Measurements from ENCODE around the gene VSTM5.

VSTM5 gene

GRCh38 chr11:93843906-93844305 is 6.5 kb downstream of the VSTM5 start:
- DNase-seq (ENCODE audit: extremely low read depth in 1 of 2, low read depth in 1 of 2), result no peak

DNA sequence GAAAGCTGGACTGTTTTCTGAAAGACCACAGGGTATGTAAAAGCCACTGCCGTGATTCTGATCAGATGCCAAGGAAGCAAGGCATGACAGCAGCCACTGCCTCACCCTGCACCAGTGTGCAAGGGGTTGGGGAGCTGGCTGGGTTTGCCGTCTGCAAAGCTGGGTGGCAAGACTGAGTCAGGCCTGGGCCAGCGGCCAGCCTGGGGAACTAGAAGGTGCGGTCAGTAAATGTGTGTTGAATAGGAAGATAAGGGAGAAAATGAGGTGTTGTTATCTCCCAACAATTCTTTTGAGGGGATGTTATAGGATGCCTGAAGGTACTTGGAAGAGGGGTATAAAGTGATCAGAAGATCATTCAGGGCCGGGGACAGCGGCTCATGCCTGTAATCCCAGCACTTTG is 8.0 kb downstream of the VSTM5 start:
- no peak for DNase-seq (ENCODE audit: extremely low read depth in 1 of 2, low read depth in 1 of 2)

- DNase-seq (ENCODE audit: extremely low read depth in 1 of 2, low read depth in 1 of 2), result no peak
These were observed 8.4 kb downstream of the VSTM5 start for GRCh38 chr11:93842034-93842433.

DNA sequence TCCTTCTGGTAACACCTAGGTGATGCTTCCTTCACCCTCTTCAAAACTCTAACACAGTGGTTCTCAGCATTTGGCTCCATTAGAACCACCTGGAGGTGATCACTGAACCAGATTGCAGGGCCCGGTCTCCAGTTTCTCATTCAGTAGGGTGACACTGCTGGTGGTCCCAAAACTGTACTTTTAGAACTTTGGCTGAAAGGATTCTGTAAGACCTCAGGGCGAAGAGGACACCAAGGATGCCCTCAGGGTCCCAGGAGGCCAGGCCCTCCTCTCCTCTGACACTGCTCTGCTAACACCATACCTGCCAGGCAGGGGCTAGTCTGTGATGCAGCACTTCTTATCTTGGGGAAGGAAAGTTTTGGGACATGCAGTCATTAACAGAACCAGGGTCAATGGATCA is 9.0 kb downstream of the VSTM5 start:
- DNase-seq (ENCODE audit: extremely low read depth in 1 of 2, low read depth in 1 of 2), result no peak

- no peak for DNase-seq (ENCODE audit: extremely low read depth in 1 of 2, low read depth in 1 of 2)
These were observed 9.4 kb downstream of the VSTM5 start for GRCh38 chr11:93840981-93841380.

DNA sequence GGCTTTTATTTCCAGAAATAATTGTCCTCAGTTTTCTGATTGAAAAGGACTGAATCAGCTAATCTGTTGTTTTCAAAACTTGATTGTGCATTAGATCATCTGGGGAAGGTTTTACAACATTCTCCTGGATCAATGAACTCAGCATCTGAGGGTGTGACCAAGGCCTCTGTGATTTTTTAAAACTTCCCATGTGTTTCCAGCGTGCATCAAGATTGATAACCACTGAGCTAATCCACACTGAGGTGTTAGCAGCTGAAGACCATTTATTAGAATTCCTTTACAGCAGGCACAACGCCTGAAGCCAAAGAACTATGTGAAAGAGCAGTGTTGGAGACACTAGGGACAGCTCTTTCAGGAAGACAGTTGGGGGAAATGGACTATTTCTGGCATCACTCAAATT is 10.2 kb downstream of the VSTM5 start:
- no peak for DNase-seq (ENCODE audit: extremely low read depth in 1 of 2, low read depth in 1 of 2)

DNA sequence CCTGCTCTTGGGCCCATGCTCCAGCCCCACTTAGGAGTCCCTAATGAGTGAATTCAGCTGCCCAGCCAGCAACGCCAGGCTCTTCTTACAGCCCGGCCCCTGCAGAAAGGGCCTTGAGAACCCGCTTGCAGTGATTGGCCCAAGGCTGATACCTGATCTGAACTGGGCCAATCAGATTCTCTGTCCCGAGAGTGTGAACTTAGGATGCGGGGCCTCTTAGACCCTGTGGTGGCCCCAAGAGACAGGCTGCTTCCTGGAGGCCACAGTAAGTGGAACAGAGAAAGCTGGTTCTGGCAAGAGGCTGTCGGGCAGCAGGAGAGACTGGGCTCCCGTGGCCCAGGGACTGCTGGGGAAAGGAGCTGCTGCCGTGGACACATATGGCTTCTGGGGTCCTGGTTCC is 11.5 kb downstream of the VSTM5 start:
- DNase-seq (ENCODE audit: extremely low read depth in 1 of 2, low read depth in 1 of 2), result no peak

DNA sequence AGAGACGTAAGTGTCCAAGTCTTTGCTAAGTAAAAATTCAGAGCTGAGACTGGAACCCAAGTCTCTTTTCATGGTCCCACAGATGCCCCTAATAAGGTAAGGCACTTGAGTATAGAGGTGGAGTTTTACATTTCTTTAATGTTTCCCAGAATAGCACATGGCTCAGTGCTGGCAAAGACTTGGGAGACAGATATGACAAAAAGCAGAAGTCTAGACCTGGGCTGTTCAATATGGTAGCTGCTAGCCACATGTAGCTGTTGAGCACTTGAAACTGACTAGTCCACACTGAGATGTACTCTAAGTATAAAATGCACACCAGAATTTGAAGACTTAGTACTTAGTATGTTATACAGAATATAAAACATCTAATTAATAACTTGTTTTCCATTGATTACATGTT is 17.6 kb downstream of the VSTM5 start:
- DNase-seq (ENCODE audit: extremely low read depth in 1 of 2, low read depth in 1 of 2), result no peak

DNA sequence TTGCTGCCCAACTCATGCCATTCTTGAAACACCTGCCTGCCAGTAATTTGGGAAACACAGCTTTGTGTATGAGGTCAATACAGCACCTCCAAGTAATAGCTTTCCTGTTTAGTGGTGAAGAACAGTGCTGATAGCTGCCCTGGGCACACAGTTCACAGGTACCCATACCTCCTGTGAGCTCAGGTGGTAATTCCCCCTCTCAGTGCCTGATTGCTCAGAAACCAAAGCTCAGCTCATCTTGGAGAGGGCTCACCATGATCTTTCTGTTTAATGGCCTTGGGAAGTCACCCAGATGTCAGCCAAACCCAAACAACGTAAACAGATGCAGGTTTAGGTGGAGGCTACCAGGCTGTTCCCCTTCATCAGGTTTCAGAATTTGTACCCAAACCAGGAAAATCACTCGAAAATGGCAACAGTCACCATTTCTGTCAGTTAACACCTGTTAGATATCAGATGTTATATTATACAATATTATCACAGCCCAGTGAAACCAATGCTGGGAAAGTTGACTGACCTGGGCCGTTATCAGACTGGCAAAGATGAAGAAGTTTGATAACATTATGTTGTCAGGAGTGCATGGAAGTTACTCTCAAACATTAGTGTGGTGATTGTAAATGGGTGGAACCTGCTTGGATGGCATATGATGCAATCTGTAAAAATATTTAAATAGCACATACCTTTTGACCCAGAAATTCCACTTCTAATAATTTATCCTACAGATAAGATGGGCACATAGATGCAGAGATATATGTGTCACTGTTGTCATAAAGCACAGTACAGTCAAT is 18.9 kb downstream of the VSTM5 start:
- no peak for DNase-seq (ENCODE audit: extremely low read depth in 1 of 2, low read depth in 1 of 2)

- DNase-seq (ENCODE audit: extremely low read depth in 1 of 2, low read depth in 1 of 2), result no peak
These were observed 20.8 kb downstream of the VSTM5 start for GRCh38 chr11:93829598-93829997.

GRCh38 chr11:93827363-93827762 is 23.1 kb downstream of the VSTM5 start:
- DNase-seq (ENCODE audit: extremely low read depth in 1 of 2, low read depth in 1 of 2), result no peak

- no peak for DNase-seq (ENCODE audit: extremely low read depth in 1 of 2, low read depth in 1 of 2)
These were observed 27.2 kb downstream of the VSTM5 start for GRCh38 chr11:93823210-93823609.

- DNase-seq (ENCODE audit: extremely low read depth in 1 of 2, low read depth in 1 of 2), result no peak
These were observed 28.1 kb downstream of the VSTM5 start for GRCh38 chr11:93822359-93822758.

GRCh38 chr11:93821617-93822016 is 28.8 kb downstream of the VSTM5 start:
- no peak for DNase-seq (ENCODE audit: extremely low read depth in 1 of 2, low read depth in 1 of 2)

GRCh38 chr11:93820847-93821246 is 29.6 kb downstream of the VSTM5 start:
- DNase-seq (ENCODE audit: extremely low read depth in 1 of 2, low read depth in 1 of 2), result no peak

GRCh38 chr11:93819966-93820695 is 30.3 kb downstream of the VSTM5 start:
- no peak for DNase-seq (ENCODE audit: extremely low read depth in 1 of 2, low read depth in 1 of 2)

DNA sequence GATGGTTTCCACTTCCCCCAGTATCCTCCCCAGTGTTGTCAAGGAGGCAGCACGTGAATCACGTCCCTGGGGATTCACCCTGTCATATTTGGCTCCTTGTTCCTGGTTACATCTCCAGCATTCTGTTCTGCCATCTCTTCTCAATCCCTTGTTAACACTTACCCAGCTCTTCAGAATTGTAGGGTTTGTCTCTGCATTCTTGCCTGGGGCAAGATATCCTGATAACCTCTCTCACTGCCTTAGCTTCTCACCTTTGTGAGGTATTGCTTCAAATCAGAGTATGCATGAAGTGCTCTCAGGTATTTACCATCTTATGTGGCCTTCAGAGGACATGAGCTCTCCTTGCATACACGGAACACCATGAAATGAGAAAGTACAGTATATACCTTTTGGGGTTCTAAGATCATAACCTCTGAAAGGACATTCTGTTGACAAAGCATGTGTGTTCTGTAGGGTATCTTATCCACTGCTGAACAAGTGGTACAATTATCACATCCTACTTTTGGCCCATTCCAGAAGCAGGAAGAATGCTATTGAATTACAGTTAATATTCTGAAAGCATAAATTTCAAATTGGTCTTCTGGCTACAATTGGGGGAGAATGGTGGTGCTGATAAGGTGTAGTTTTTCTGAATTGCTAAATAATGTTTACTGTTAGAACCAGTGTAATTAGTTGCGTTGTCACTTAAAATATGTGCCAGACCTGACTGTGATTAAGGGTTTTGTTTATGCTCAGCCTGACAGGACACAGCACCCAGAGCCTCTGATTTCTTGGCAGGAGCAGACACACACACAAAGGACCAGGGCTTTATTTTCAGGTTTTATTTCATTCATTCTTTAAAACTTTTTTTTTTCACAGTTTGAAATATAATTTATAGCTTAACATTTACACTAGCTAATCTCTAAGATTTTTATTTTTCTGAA is 32.7 kb downstream of the VSTM5 start:
- DNase-seq (ENCODE audit: extremely low read depth in 1 of 2, low read depth in 1 of 2), result no peak

GRCh38 chr11:93814966-93815633 is 35.3 kb downstream of the VSTM5 start:
- no peak for DNase-seq (ENCODE audit: extremely low read depth in 1 of 2, low read depth in 1 of 2)

GRCh38 chr11:93813974-93814373 is 36.4 kb downstream of the VSTM5 start:
- DNase-seq (ENCODE audit: extremely low read depth in 1 of 2, low read depth in 1 of 2), result no peak

GRCh38 chr11:93807980-93808379 is 42.4 kb downstream of the VSTM5 start:
- DNase-seq (ENCODE audit: extremely low read depth in 1 of 2, low read depth in 1 of 2), result no peak

GRCh38 chr11:93804879-93805278 is 45.5 kb downstream of the VSTM5 start:
- no peak for DNase-seq (ENCODE audit: extremely low read depth in 1 of 2, low read depth in 1 of 2)
